ENCODE results near the gene TEX2. TPM values are rescaled to one million over a fixed set of nuclear protein-coding genes. Genes with fewer than 3 reads are reported as not detected.
"Not testable (repeated sequence)": the region's sequence is repeated elsewhere in the genome, so short reads cannot be mapped to it uniquely, and the experiment has no call there.

Gene TEX2
- total and polyA plus RNA-seq, 2 experiments from 2014 or later = 27.9 to 37.7 TPM

DNA sequence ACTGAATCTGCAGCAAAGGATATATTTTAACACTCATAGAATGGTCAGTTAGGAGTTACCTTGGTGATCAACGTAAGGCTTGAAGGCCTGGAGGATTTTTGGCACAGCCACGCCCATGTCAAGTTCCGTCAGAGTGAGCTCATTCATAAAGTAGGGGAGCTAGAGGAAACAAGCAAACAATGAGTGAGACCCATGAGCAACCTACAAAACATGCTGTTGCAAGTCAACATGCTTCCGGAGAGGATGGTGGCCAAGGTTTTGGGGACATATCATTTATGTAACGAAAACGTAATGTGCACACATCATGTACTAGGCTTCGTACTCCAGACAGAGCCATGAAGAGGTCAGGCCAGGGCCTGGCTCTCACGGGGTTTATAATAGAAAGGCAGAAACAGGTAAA is 92.0 kb downstream of the TEX2 start:
- Histone ChIP-seq H3K36me3 (replicated peaks; ENCODE audit: insufficient read depth, low read depth) (no peaks in the 10 kb centered on the region), H3K4me1 (ENCODE audit: insufficient read depth) (peaks cover 7% of the 10 kb centered on the region), H3K9me3 (ENCODE audit: low read depth) (no peaks in the 10 kb centered on the region), H3K4me2 (no peak overlapping the region), H4K20me1 (ENCODE audit: insufficient read depth, poor library complexity, severe bottlenecking) (no peaks in the 10 kb centered on the region), H3K79me2 (no peaks in the 10 kb centered on the region), H3K4me3 (no peak overlapping the region), H3K9me2 (replicated peaks; ENCODE audit: insufficient read depth) (no peaks in the 10 kb centered on the region), H3K27me3 (no peaks in the 10 kb centered on the region), H3K27ac (no peak overlapping the region), H2AFZ (no peak overlapping the region)
- TF ChIP-seq, protein P1, sequence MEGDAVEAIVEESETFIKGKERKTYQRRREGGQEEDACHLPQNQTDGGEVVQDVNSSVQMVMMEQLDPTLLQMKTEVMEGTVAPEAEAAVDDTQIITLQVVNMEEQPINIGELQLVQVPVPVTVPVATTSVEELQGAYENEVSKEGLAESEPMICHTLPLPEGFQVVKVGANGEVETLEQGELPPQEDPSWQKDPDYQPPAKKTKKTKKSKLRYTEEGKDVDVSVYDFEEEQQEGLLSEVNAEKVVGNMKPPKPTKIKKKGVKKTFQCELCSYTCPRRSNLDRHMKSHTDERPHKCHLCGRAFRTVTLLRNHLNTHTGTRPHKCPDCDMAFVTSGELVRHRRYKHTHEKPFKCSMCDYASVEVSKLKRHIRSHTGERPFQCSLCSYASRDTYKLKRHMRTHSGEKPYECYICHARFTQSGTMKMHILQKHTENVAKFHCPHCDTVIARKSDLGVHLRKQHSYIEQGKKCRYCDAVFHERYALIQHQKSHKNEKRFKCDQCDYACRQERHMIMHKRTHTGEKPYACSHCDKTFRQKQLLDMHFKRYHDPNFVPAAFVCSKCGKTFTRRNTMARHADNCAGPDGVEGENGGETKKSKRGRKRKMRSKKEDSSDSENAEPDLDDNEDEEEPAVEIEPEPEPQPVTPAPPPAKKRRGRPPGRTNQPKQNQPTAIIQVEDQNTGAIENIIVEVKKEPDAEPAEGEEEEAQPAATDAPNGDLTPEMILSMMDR (IDR thresholded peaks at IDR 0.05; ENCODE audit: poor library complexity) = no peak
- TF ChIP-seq EZH2 (IDR thresholded peaks at IDR 0.05; ENCODE audit: borderline replicate concordance) (no peak), EZH2phosphoT487 (IDR thresholded peaks at IDR 0.05; ENCODE audit: low read depth, severe bottlenecking, unreplicated experiment) (no peak)
- no peak for DNase-seq (ENCODE audit: low spot score)
- 92% methylated on average over 8 of the region's 8 CpGs for WGBS (ENCODE audit: low lambda C conversion rate, missing lambda C conversion rate)

DNA sequence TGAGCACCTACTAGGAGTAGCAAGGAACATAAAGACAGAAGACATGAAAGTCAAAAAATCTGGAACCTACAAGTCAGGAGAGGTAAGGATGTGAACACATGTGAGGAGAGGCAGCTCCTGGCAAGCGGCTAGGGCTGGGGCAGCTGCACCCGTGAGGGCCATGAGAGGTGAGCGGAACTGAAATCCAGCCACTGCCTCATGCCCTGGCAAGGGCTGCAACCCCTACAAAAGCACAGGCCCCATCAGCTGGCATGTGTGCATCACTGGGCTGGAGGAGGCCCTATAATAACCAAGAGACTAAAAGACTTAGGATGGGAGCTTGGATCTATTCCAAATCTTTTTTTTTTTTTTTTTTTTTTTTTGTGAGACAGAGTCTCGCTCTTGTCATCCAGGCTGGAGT is 92.8 kb downstream of the TEX2 start:
- no peaks in the 10 kb centered on the region for H3K9me3 ChIP-seq (ENCODE audit: low read depth)
- no peak overlapping the region for H3K4me2 ChIP-seq
- whole genome bisulfite sequencing (ENCODE audit: low lambda C conversion rate, missing lambda C conversion rate) = 98% methylated on average over 4 of the region's 4 CpGs

DNA sequence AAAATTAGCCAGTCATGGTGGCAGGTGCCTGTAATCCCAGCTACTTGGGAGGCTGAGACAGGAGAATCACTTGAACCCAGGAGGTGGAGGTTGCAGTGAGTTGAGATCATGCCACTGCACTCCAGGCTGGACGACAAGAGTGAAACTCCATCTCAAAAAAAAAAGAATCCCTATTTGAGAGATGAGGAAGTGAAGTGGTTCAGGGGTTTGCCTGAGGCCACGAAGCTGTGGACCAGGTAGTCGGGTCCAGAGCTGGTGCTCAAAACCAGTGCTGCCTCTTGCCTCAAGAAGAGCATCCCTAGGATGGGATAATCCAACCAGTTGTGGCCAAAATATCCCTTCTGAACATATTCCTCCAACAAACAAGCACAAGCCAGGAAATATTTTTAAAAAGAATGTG is 95.4 kb downstream of the TEX2 start:
- not testable (repeated sequence) for H3K27me3 ChIP-seq; H3K36me3 ChIP-seq (replicated peaks; ENCODE audit: insufficient read depth, low read depth); H3K4me1 ChIP-seq (ENCODE audit: insufficient read depth); H3K9me3 ChIP-seq (ENCODE audit: low read depth); DNase-seq (ENCODE audit: low spot score); H3K27ac ChIP-seq; H3K79me2 ChIP-seq; H2AFZ ChIP-seq; H3K9me2 ChIP-seq (replicated peaks; ENCODE audit: insufficient read depth); H3K4me2 ChIP-seq; H4K20me1 ChIP-seq (ENCODE audit: insufficient read depth, poor library complexity, severe bottlenecking); H3K4me3 ChIP-seq
- 98% methylated on average over 3 of the region's 3 CpGs for WGBS (ENCODE audit: low lambda C conversion rate, missing lambda C conversion rate)

More for the DNA sequence above, 92.8 kb downstream of the TEX2 start:
- no peaks in the 10 kb centered on the region for H3K79me2 ChIP-seq
- H3K9me2 ChIP-seq (replicated peaks; ENCODE audit: insufficient read depth) = no peaks in the 10 kb centered on the region
- H3K27ac ChIP-seq = no peak overlapping the region
- H3K27me3 ChIP-seq = no peaks in the 10 kb centered on the region
- TF ChIP-seq EZH2 (IDR thresholded peaks at IDR 0.05; ENCODE audit: borderline replicate concordance) = no peak
- TF ChIP-seq, protein P1 (IDR thresholded peaks at IDR 0.05; ENCODE audit: poor library complexity) = no peak
- no peak for TF ChIP-seq EZH2phosphoT487 (IDR thresholded peaks at IDR 0.05; ENCODE audit: low read depth, severe bottlenecking, unreplicated experiment)
- H3K36me3 ChIP-seq (replicated peaks; ENCODE audit: insufficient read depth, low read depth) = no peaks in the 10 kb centered on the region
- peaks cover 7% of the 10 kb centered on the region for H3K4me1 ChIP-seq (ENCODE audit: insufficient read depth)
- no peaks in the 10 kb centered on the region for H4K20me1 ChIP-seq (ENCODE audit: insufficient read depth, poor library complexity, severe bottlenecking)
- no peak overlapping the region for H3K4me3 ChIP-seq
- H2AFZ ChIP-seq = no peak overlapping the region
- DNase-seq (ENCODE audit: low spot score) = no peak

DNA sequence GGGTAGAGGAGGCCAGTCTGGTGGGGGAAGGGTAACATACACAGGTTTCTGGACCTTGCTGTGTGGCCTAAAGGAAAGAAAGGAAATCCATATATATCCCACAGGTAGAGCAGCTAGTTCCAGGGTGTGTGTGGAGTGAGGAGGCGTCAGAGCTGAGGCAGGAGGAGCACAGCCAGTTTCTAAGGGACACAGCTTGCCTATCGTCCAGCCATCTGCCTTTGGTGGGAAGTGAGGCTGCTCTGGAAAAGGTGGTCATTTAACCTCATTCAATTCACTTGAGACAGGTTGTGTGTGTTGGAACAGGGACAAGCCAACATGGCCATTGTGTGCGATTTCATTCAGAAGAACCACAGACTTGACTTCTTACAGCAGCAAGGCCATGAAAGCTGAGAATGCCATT is 96.2 kb downstream of the TEX2 start:
- Histone ChIP-seq H4K20me1 (ENCODE audit: insufficient read depth, poor library complexity, severe bottlenecking) (no peaks in the 10 kb centered on the region), H3K9me3 (ENCODE audit: low read depth) (no peaks in the 10 kb centered on the region), H3K9me2 (replicated peaks; ENCODE audit: insufficient read depth) (no peaks in the 10 kb centered on the region), H3K27me3 (no peaks in the 10 kb centered on the region), H3K4me2 (no peak overlapping the region), H3K27ac (no peak overlapping the region), H3K4me3 (no peak overlapping the region), H3K4me1 (ENCODE audit: insufficient read depth) (no peaks in the 10 kb centered on the region), H2AFZ (no peak overlapping the region), H3K36me3 (replicated peaks; ENCODE audit: insufficient read depth, low read depth) (no peaks in the 10 kb centered on the region), H3K79me2 (no peaks in the 10 kb centered on the region)
- TF ChIP-seq EZH2phosphoT487 (IDR thresholded peaks at IDR 0.05; ENCODE audit: low read depth, severe bottlenecking, unreplicated experiment) = no peak
- TF ChIP-seq, protein P1 (IDR thresholded peaks at IDR 0.05; ENCODE audit: poor library complexity) = no peak
- no peak for TF ChIP-seq EZH2 (IDR thresholded peaks at IDR 0.05; ENCODE audit: borderline replicate concordance)
- WGBS (ENCODE audit: low lambda C conversion rate, missing lambda C conversion rate) = 98% methylated on average over 3 of the region's 3 CpGs
- no peak for DNase-seq (ENCODE audit: low spot score)
